GM23248 (cell line): Measurements from ENCODE around the gene RAPGEF3. TPM values are rescaled to one million over a fixed set of nuclear protein-coding genes. Genes with fewer than 3 reads are reported as not detected.
A peak's percentile ranks its signal among the peaks of the same experiment; 100 is the strongest.

Experiments
- DNase-seq: peaks from one replicate; pipeline ENCODE4 v3.0.0-alpha.2; 2015
- H2AFZ ChIP-seq: fragments of 200-600 bp; sonication (generic); 2 replicates; pipeline ENCODE4 v1.6.1; 2016; ENCODE audit warnings: antibody characterized with exemption
- H3F3A ChIP-seq: fragments of 200-600 bp; sonication (generic); 2 replicates; pipeline ENCODE4 v1.6.1; 2016; ENCODE audit warnings: mild to moderate bottlenecking, antibody characterized with exemption, mixed run types; ENCODE audit not compliant: insufficient read depth
- H3K27ac ChIP-seq: fragments of 200-600 bp; sonication (generic); 2 replicates; pipeline ENCODE4 v1.5.1; 2016; ENCODE audit warnings: mild to moderate bottlenecking
- H3K27me3 ChIP-seq: fragments of 200-600 bp; sonication (generic); replicated peaks from 2 replicates; pipeline ENCODE4 v1.6.1; 2016; ENCODE audit warnings: mild to moderate bottlenecking; ENCODE audit not compliant: insufficient read depth
- H3K36me3 ChIP-seq: fragments of 200-600 bp; sonication (generic); 2 replicates; pipeline ENCODE4 v1.6.1; 2016; ENCODE audit warnings: low read depth, mild to moderate bottlenecking
- H3K4me1 ChIP-seq: fragments of 200-600 bp; sonication (generic); 2 replicates; pipeline ENCODE4 v1.6.1; 2016; ENCODE audit warnings: mild to moderate bottlenecking; ENCODE audit not compliant: insufficient read depth
- H3K4me2 ChIP-seq: fragments of 200-600 bp; sonication (generic); one replicate; pipeline ENCODE4 v1.6.1; 2016; ENCODE audit warnings: mild to moderate bottlenecking; ENCODE audit not compliant: unreplicated experiment
- H3K4me3 ChIP-seq: fragments of 200-600 bp; sonication (generic); 2 replicates; pipeline ENCODE4 v1.5.1; 2016; ENCODE audit warnings: mild to moderate bottlenecking
- H3K79me2 ChIP-seq: fragments of 200-600 bp; sonication (generic); 2 replicates; pipeline ENCODE4 v1.6.1; 2016; ENCODE audit warnings: mild to moderate bottlenecking; ENCODE audit not compliant: insufficient read depth
- H3K9ac ChIP-seq: fragments of 200-600 bp; sonication (generic); 2 replicates; pipeline ENCODE4 v1.6.1; 2016; ENCODE audit warnings: mild to moderate bottlenecking
- H3K9me2 ChIP-seq: fragments of 200-600 bp; sonication (generic); 2 replicates; pipeline ENCODE4 v1.6.1; 2016; ENCODE audit warnings: mixed run types, mild to moderate bottlenecking, moderate library complexity; ENCODE audit not compliant: insufficient read depth
- H3K9me3 ChIP-seq: fragments of 200-600 bp; sonication (generic); one replicate; pipeline ENCODE4 v1.6.1; 2017; ENCODE audit warnings: low read depth
- H4K20me1 ChIP-seq: fragments of 200-600 bp; sonication (generic); 2 replicates; pipeline ENCODE4 v1.6.0; 2016; ENCODE audit not compliant: insufficient read depth
- EZH2 ChIP-seq: fragments of 200-600 bp; sonication (generic); IDR thresholded peaks from 2 replicates; pipeline ENCODE4 v1.6.1; 2018; ENCODE audit warnings: antibody characterized with exemption, mild to moderate bottlenecking; ENCODE audit not compliant: insufficient read depth, poor library complexity, severe bottlenecking
- EZH2phosphoT487 ChIP-seq: fragments of 200-600 bp; sonication (generic); IDR thresholded peaks from 2 replicates; pipeline ENCODE4 v1.6.1; 2018; ENCODE audit warnings: antibody characterized with exemption, moderate library complexity, mild to moderate bottlenecking, low read depth; ENCODE audit not compliant: insufficient read depth
- WGBS, 2 experiments: methylation state at CpG; one replicate each; pipeline ENCODE4 v1.1.6; 2015 to 2017; ENCODE audit warnings: low lambda C conversion rate in 2 of 2, low coverage in 1 of 2; ENCODE audit errors: missing lambda C conversion rate in 2 of 2; 5-methylcytosine and 5-hydroxymethylcytosine counted together
- in situ Hi-C: fragments of 300-500 bp; cut with MboI; formaldehyde crosslinking; loops from 2 replicates; pipeline ENCODE4 v1.15.0; 2020
- polyA plus RNA-seq: library from polyadenylated mRNA; unstranded; fragments of >200 nt; fragmentation: Nextera tagmentation; extraction: Ambion mirVana; gene quantifications from 2 replicates; pipeline ENCODE4 v1.2.1, GENCODE V29; 2016
- total RNA-seq: library from RNA; depleted of rRNA; stranded (reverse); fragments of >200 nt; shearing (Covaris generic); gene quantifications from 2 replicates; pipeline ENCODE4 v1.2.3, GENCODE V29; 2014; rRNA removed

The RAPGEF3 gene, protein sequence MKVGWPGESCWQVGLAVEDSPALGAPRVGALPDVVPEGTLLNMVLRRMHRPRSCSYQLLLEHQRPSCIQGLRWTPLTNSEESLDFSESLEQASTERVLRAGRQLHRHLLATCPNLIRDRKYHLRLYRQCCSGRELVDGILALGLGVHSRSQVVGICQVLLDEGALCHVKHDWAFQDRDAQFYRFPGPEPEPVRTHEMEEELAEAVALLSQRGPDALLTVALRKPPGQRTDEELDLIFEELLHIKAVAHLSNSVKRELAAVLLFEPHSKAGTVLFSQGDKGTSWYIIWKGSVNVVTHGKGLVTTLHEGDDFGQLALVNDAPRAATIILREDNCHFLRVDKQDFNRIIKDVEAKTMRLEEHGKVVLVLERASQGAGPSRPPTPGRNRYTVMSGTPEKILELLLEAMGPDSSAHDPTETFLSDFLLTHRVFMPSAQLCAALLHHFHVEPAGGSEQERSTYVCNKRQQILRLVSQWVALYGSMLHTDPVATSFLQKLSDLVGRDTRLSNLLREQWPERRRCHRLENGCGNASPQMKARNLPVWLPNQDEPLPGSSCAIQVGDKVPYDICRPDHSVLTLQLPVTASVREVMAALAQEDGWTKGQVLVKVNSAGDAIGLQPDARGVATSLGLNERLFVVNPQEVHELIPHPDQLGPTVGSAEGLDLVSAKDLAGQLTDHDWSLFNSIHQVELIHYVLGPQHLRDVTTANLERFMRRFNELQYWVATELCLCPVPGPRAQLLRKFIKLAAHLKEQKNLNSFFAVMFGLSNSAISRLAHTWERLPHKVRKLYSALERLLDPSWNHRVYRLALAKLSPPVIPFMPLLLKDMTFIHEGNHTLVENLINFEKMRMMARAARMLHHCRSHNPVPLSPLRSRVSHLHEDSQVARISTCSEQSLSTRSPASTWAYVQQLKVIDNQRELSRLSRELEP
- total RNA-seq (1.3 and 3.7 TPM in 2 replicates), polyA plus RNA-seq (1.1 and 1.4 TPM in 2 replicates)

DNA sequence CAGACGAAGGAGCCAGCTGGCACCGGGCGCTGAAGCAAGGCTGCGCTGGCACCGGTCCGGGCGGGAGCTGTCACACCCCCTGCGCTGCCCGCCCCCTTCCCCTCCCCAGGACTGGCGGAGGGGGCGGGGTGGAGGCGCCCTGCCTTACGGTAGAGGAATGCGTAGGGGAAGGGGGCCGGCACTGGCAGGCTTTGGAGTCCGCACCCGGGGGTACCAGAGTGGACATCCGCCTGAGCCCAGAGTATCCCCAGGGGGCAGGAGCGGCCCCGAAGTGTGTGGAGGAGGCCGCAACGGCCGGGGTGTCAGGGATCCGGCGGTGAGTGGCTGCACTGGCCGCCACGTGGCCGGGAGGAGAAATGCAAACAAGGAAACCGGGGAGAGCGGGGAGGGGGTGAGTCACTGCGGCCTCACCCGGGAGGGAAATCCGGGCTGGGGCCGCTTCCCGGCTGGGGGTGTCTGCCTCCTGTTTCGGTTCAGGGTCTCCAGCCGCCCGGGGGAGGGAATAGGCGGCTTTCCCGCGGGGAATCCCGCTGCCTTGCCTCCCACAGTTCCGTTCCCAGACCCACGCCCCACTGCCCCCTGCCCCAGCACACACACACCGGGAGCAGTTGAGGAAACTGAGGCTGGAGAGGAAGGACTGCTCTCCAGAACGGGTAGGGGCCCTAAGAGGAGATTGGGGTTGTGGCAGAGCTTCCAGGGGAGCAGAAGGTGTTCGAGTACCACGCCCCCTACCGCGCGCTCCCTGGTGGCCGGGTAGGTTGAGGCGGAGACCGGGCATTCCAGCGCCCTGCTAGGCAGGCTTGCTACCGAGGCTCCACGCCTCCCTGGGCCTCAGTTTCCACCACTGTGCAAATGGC, at the start of gene RAPGEF3:
Gene RAPGEF3, minus strand, starts transcription at position 47 of the 857 bp plus-strand sequence. CDS start 324 bp downstream, outside the sequence.
- Histone ChIP-seq H3K4me1 (peaks cover 10% of the 10 kb centered on the region), H4K20me1 (no peaks in the 10 kb centered on the region), H3K4me3 (peak within 1 kb of the TSS; percentile 78), H3F3A (0 out of 2 replicates have a peak, but pooled peaks cover under 1% of the 10 kb centered on the region), H3K36me3 (no peaks in the 10 kb centered on the region), H2AFZ (peak within 1 kb of the TSS; percentile 91), H3K9me3 (no peaks in the 10 kb centered on the region), H3K79me2 (no peaks in the 10 kb centered on the region), H3K4me2 (peak within 1 kb of the TSS; percentile 74), H3K9ac (peak within 1 kb of the TSS; percentile 83), H3K9me2 (no peaks in the 10 kb centered on the region), H3K27me3 (no peaks in the 10 kb centered on the region), H3K27ac (peak within 1 kb of the TSS; percentile 29)
- no peak for TF ChIP-seq EZH2phosphoT487
- TF ChIP-seq EZH2 = no peak
- DNase-seq = peak; percentile 95
- in situ Hi-C loops = no loop called here
- 1 to 2% methylated on average over 31 to 45 of the region's 57 CpGs for WGBS, 2 experiments

DNA sequence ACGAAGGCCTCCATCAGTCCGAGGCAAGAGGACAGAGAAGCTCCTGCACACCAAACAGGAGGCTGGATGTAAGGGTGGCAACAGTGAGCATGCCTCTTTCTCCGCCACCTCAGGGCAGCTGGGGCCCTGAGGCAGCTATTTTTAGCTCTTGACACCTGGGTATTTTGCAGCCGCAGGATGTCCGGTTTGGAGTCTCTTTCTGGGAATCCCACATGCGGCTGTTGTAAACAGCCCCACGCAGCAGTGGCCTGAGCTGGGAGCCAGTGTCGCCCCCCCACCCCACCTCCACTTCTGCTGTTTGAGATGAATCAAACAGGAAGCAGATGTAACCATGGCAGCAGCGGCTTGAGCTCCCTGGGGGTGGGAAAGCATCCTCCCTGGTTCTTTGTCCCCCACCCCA, 49.4 kb upstream of the RAPGEF3 start:
- 20% methylated on average over 9 of the region's 9 CpGs for WGBS, 2 experiments
- Histone ChIP-seq H4K20me1 (peaks cover 6% of the 10 kb centered on the region; the same call in 1 of the 2 replicates), H3K27ac (peak overlapping the region; percentile 99)

DNA sequence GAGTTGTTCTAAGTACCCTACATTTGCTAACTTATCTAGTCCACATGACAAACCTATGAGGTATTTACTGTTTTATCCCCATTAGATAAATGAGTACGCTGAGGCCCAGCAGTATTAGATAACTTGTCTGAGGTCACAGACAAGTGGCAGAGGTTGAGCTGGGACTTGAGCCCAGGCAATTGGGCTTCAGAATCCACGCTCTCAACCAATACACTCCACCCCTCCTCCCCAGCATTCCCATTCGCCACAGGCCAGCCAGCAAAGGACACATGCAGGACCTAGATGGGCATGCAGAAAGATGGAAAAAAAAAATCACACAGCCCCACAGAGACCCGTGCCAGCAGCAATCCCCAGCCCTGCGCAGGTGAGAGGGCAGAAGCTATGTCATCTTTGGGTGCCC, 48.7 kb upstream of the RAPGEF3 start:
- H2AFZ ChIP-seq = no peak overlapping the region
- H3F3A ChIP-seq = peaks cover 42% of the 10 kb centered on the region
- peaks cover 7% of the 10 kb centered on the region; the same call in 1 of the 2 replicates for H3K36me3 ChIP-seq
- in situ Hi-C loops = no loop called here
- H3K9me2 ChIP-seq = no peaks in the 10 kb centered on the region
- H3K9me3 ChIP-seq = no peaks in the 10 kb centered on the region
- peaks cover 66% of the 10 kb centered on the region for H3K4me1 ChIP-seq
- DNase-seq = peak; percentile 26
- TF ChIP-seq EZH2phosphoT487 (no peak), EZH2 (no peak)
- H3K4me2 ChIP-seq = peak overlapping the region; percentile 51
- H3K9ac ChIP-seq = peak overlapping the region; percentile 85
- 33 to 38% methylated on average over 5 of the region's 5 CpGs for WGBS, 2 experiments
- peaks cover 100% of the 10 kb centered on the region for H3K79me2 ChIP-seq
- H3K27ac ChIP-seq = peak overlapping the region; percentile 99
- H3K27me3 ChIP-seq = no peaks in the 10 kb centered on the region
- no peak overlapping the region for H3K4me3 ChIP-seq
- peaks cover 6% of the 10 kb centered on the region; the same call in 1 of the 2 replicates for H4K20me1 ChIP-seq

More for the DNA sequence above, 49.4 kb upstream of the RAPGEF3 start:
- peaks cover 7% of the 10 kb centered on the region; the same call in 1 of the 2 replicates for H3K36me3 ChIP-seq
- peaks cover 46% of the 10 kb centered on the region for H3F3A ChIP-seq
- in situ Hi-C loops = no loop called here
- H3K9me3 ChIP-seq = no peaks in the 10 kb centered on the region
- TF ChIP-seq EZH2phosphoT487 (no peak), EZH2 (no peak)
- H3K79me2 ChIP-seq = peaks cover 94% of the 10 kb centered on the region
- no peak overlapping the region for H2AFZ ChIP-seq
- H3K4me1 ChIP-seq = peaks cover 69% of the 10 kb centered on the region
- H3K27me3 ChIP-seq = no peaks in the 10 kb centered on the region
- H3K9me2 ChIP-seq = no peaks in the 10 kb centered on the region
- H3K4me2 ChIP-seq = peak overlapping the region; percentile 51
- DNase-seq = peak; percentile 59
- peak overlapping the region; percentile 85 for H3K9ac ChIP-seq
- no peak overlapping the region; the same call in 1 of the 2 replicates for H3K4me3 ChIP-seq
